Measurements from ENCODE around the gene PTCD1. TPM values are rescaled to one million over a fixed set of nuclear protein-coding genes. Genes with fewer than 3 reads are reported as not detected.
A peak's percentile ranks its signal among the peaks of the same experiment; 100 is the strongest.

The PTCD1 gene
- total and polyA plus RNA-seq, 9 of the 15 experiments (the other 6 are each of a cell fraction or from before 2014, with no cell fraction given): 0.46 to 17.1 (median 6.2) TPM

DNA sequence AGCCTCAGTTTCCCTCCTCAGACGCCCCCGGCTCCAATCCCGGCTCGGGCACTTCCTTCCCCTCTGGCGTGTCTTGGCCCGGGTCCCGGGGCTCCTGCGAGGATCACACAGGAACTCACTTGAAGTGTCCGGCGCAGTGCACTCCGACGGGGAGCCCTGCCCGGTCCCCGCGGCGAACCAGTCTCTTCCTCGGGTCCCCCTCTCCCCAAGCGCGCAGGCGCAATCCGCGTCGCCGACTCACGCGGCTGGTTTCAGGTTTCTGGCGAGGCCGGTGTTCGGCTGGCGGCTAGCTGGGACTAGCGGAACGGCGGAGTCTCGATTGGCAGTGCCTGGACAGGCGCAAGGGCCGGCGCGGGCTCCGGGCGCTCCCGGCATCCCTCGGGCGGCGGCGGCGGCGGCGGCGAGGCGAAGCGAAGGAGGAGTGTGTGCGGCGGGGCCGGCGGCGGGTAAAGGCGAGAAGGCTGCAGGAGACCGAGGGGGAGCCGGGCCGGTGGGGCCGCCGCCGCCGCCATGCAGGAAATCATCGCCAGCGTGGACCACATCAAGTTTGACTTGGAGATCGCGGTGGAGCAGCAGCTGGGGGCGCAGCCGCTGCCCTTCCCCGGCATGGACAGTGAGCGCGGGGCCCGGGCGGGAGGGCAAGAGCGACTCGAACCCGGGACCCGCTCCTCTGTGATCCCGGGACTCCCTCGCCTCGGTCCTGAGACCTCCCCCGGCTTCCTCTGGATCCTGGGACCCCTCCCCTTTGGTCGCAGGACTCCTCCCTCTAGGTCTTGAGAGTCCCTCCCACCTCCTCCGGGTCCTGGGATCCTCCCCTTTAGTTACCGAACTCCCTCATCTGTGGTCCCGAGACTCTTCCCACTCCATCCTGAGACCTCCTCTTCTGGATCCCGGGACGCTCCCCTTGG lies at the start of gene PTCD1, which contains the start of gene CPSF4 (continued):
- TF ChIP-seq HDAC1 (IDR thresholded peaks at IDR 0.05): peak in 1 of 2 experiments; percentile 78; a peak in 2 of 4 replicates
- no peak for TF ChIP-seq HDAC6 (IDR thresholded peaks at IDR 0.05; ENCODE audit: low read depth, low read length)
- no peak for TF ChIP-seq ZNF589 (CRISPR knock-in tag; IDR thresholded peaks at IDR 0.05; ENCODE audit: low read depth)
- TF ChIP-seq SMAD1 (IDR thresholded peaks at IDR 0.05; ENCODE audit: low read depth, low read length, partially characterized antibody): peak; percentile 70
- no peak for TF ChIP-seq SP2 (IDR thresholded peaks at IDR 0.05; ENCODE audit: extremely low read depth, low read depth, low read length, poor library complexity, severe bottlenecking)
- peak; percentile 89 for TF ChIP-seq ATF7 (IDR thresholded peaks at IDR 0.05)
- TF ChIP-seq DEAF1 (CRISPR knock-in tag; IDR thresholded peaks at IDR 0.05): 0 out of 2 replicates have a peak, but pooled peaks have one; percentile 2
- TF ChIP-seq NRF1 (conservative IDR thresholded peaks at IDR 0.05 in 1 of 2, IDR thresholded peaks at IDR 0.05 in 1 of 2): peak; percentile 91 to 93
- TF ChIP-seq SIX5 (IDR thresholded peaks at IDR 0.05; ENCODE audit: borderline replicate concordance in 1 of 2, insufficient read depth in 1 of 2, low read depth in 1 of 2, low read length in 2 of 2): peak; percentile 51 to 67
- TF ChIP-seq EGR1 (conservative IDR thresholded peaks at IDR 0.05): peak; percentile 41; the same call in 1 of the 2 replicates
- no peak for TF ChIP-seq BRD4 (IDR thresholded peaks at IDR 0.05)
- no peak for TF ChIP-seq POU5F1 (IDR thresholded peaks at IDR 0.05; ENCODE audit: borderline replicate concordance, low read depth, low read length, partially characterized antibody)
- TF ChIP-seq ZNF174 (CRISPR knock-in tag; IDR thresholded peaks at IDR 0.05): no peak
- TF ChIP-seq ZNF592 (IDR thresholded peaks at IDR 0.05): no peak
- peak; percentile 86 for TF ChIP-seq ETV5 (CRISPR knock-in tag; IDR thresholded peaks at IDR 0.05; ENCODE audit: low read depth)
- TF ChIP-seq ZBTB33 (CRISPR knock-in tag; IDR thresholded peaks at IDR 0.05): no peak; the same call in 1 of the 2 replicates
- TF ChIP-seq GABPB2 (CRISPR knock-in tag; conservative IDR thresholded peaks at IDR 0.05): no peak
- TF ChIP-seq HEY1 (CRISPR knock-in tag; IDR thresholded peaks at IDR 0.05; ENCODE audit: borderline replicate concordance): no peak
